Measurements from ENCODE around the gene PAX8.

The PAX8 gene

DNA sequence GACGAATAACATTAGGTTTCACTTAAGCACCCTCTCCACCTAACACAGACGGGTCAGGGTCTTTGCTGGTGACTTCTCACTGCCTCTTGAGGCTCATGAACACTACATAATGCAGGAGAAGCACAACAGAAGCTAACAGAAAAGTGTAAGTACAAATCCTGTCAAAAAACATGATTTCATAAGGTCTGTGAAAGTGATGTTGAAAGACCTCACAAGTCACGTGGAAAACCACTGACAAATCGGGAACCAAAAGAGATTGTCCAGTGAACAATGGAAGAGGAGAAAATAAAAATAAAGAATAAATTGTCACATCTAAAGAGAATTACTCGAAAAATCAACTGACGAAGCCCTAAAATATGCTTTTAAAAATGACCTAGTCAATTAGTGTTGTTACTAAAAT, 91.0 kb downstream of the PAX8 start:
- TF ChIP-seq CTCF (IDR thresholded peaks at IDR 0.05; ENCODE audit: low read depth, low read length, missing control alignments) = no peak
- no peak for DNase-seq
- in situ Hi-C loops (cut with HindIII; ENCODE audit: low pct_ligation_motif_present, low sequenced_read_pairs) = no loop called here
- Histone ChIP-seq H3K27me3 (replicated peaks) (no peaks in the 10 kb centered on the region), H3K27ac (no peak overlapping the region), H3K36me3 (replicated peaks) (no peaks in the 10 kb centered on the region), H3K4me3 (ENCODE audit: low read depth, low read length) (no peak overlapping the region)

- no peak for TF ChIP-seq CTCF (IDR thresholded peaks at IDR 0.05; ENCODE audit: low read depth, low read length, missing control alignments)
- Histone ChIP-seq H3K4me3 (ENCODE audit: low read depth, low read length) (no peak overlapping the region), H3K27me3 (replicated peaks) (no peaks in the 10 kb centered on the region), H3K36me3 (replicated peaks) (no peaks in the 10 kb centered on the region), H3K27ac (no peak overlapping the region)
- in situ Hi-C loops (cut with HindIII; ENCODE audit: low pct_ligation_motif_present, low sequenced_read_pairs) = no loop called here
- DNase-seq = no peak
Observed at GRCh38 chr2:113186433-113186796, 92.3 kb downstream of the PAX8 start.

- H3K27me3 ChIP-seq (replicated peaks) = no peaks in the 10 kb centered on the region
- in situ Hi-C loops (cut with HindIII; ENCODE audit: low pct_ligation_motif_present, low sequenced_read_pairs) = no loop called here
- no peak for DNase-seq
- TF ChIP-seq CTCF (IDR thresholded peaks at IDR 0.05; ENCODE audit: low read depth, low read length, missing control alignments) = no peak
- no peak overlapping the region for H3K4me3 ChIP-seq (ENCODE audit: low read depth, low read length)
- H3K36me3 ChIP-seq (replicated peaks) = no peaks in the 10 kb centered on the region
- H3K27ac ChIP-seq = no peak overlapping the region
Observed at GRCh38 chr2:113185664-113186432, 92.9 kb downstream of the PAX8 start.

- TF ChIP-seq CTCF (IDR thresholded peaks at IDR 0.05; ENCODE audit: low read depth, low read length, missing control alignments) = no peak
- no peak for DNase-seq
- Histone ChIP-seq H3K27ac (no peak overlapping the region), H3K36me3 (replicated peaks) (no peaks in the 10 kb centered on the region), H3K4me3 (ENCODE audit: low read depth, low read length) (no peak overlapping the region), H3K27me3 (replicated peaks) (no peaks in the 10 kb centered on the region)
- in situ Hi-C loops (cut with HindIII; ENCODE audit: low pct_ligation_motif_present, low sequenced_read_pairs) = no loop called here
Observed at GRCh38 chr2:113184531-113185230, 94.0 kb downstream of the PAX8 start.

- Histone ChIP-seq H3K27ac (no peak overlapping the region), H3K4me3 (ENCODE audit: low read depth, low read length) (no peak overlapping the region), H3K27me3 (replicated peaks) (no peaks in the 10 kb centered on the region), H3K36me3 (replicated peaks) (no peaks in the 10 kb centered on the region)
- in situ Hi-C loops (cut with HindIII; ENCODE audit: low pct_ligation_motif_present, low sequenced_read_pairs) = no loop called here
- DNase-seq = no peak
- no peak for TF ChIP-seq CTCF (IDR thresholded peaks at IDR 0.05; ENCODE audit: low read depth, low read length, missing control alignments)
Observed at GRCh38 chr2:113183703-113184102, 95.0 kb downstream of the PAX8 start.
